ENCODE results near the gene NEDD4.

- TF ChIP-seq ZNF274 (IDR thresholded peaks at IDR 0.05; ENCODE audit: low read depth, low read length) = no peak
- TF ChIP-seq YY1 (IDR thresholded peaks at IDR 0.05; ENCODE audit: insufficient read depth, insufficient read length) = no peak
Measured at GRCh38 chr15:56042031-56042430, 48.6 kb upstream of the NEDD4 start.
